CD8-positive, alpha-beta memory T cell (primary cell): ENCODE data around the gene APIP. TPM values are rescaled to one million over a fixed set of nuclear protein-coding genes. Genes with fewer than 3 reads are reported as not detected.

Experiments
- polyA plus RNA-seq: library from polyadenylated mRNA; unstranded; fragments of 300-500 nt; fragmentation: Illumina TruSeq; gene quantifications from one replicate; pipeline ENCODE4 v1.2.3, GENCODE V29; 2021
- total RNA-seq, 2 experiments: library from RNA; stranded (reverse); gene quantifications; one replicate each; pipeline ENCODE4 v1.2.3, GENCODE V29; 2021

The APIP gene
- total and polyA plus RNA-seq, 3 experiments from 2014 or later, result 20.4 to 38.8 (median 36.4) TPM

Other genes starting within 250 kb of the APIP start
- gene PDHX, start 239 bp upstream of the APIP start, total RNA-seq, result 10 to 100 TPM; 37.8 to 41.4 TPM
- 16.3 TPM for gene PDHX, start 239 bp upstream of the APIP start, polyA plus RNA-seq
- gene CD44, start 222.8 kb upstream of the APIP start, total RNA-seq, result 100 to 1,000 TPM; 510 to 534 TPM
- 338 TPM for gene CD44, start 222.8 kb upstream of the APIP start, polyA plus RNA-seq